ENCODE data around the gene COL9A2. TPM values are rescaled to one million over a fixed set of nuclear protein-coding genes. Genes with fewer than 3 reads are reported as not detected.

The COL9A2 gene
- total and polyA plus RNA-seq, 2 donors (not counting 1 experiment from before 2014, with no cell fraction given) = 14.8 to 30.6 TPM

DNA sequence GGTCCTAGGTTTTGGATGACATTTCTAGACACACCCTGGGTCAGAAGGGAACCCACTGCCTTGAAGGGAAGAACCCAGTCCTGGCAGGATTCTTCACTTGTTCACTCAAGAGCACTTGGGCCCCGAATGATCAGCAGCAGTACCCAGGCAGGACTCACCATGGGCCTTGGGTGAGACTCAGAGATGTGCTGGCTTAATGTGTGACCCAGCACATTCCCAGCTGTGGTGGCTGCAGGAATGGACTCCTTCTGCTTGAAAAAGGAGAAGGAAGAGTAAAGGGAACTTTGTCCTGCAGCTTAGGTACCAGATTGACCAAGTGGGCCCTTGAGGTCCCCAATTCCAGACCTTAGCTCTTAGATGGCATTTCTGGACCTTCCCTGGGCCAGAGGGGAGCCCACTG is 44.1 kb upstream of the COL9A2 start:
- H2AFZ ChIP-seq (ENCODE audit: insufficient read depth, low read depth, low read length, poor library complexity, severe bottlenecking) = no peak overlapping the region
- H3K27ac ChIP-seq (ENCODE audit: low read length in 2 of 2) = no peak overlapping the region
- Mint-ChIP-seq H3K27me3 (no peaks in the 10 kb centered on the region), H3K4me1 (peaks cover 18% of the 10 kb centered on the region), H3K9me3 (ENCODE audit: insufficient read depth) (peaks cover 4% of the 10 kb centered on the region), H3K4me3 (no peak overlapping the region), H3K27ac (no peak overlapping the region)
- peaks cover 12 to 13% of the 10 kb centered on the region in 2 donors for H3K4me1 ChIP-seq (ENCODE audit: control insufficient read depth in 2 of 2, insufficient read depth in 2 of 2, low read length in 2 of 2)
- ChIA-PET CTCF (interaction anchor here (0.9 to 1.5 kb wide), 2 partner anchors 9 to 27 kb away, joined by 3 to 5 read pairs; no protein-coding TSS in a partner anchor), POLR2A (no interaction called here)
- no peak overlapping the region for H3K4me2 ChIP-seq (replicated peaks; ENCODE audit: low read depth, low read length, poor library complexity, severe bottlenecking)
- no peak for ATAC-seq (ENCODE audit: low read depth)
- DNase-seq = no peak
- H3K27me3 ChIP-seq (replicated peaks in 1 of 4; ENCODE audit: control extremely low read depth in 1 of 4, control insufficient read depth in 3 of 4, insufficient read depth in 4 of 4, low read length in 3 of 4) = no peaks in the 10 kb centered on the region
- no peak overlapping the region for H3K4me3 ChIP-seq (ENCODE audit: control extremely low read depth in 1 of 5, extremely low read depth in 1 of 5, insufficient read depth in 1 of 5, low read depth in 2 of 5, low read length in 4 of 5)
- H4K20me1 ChIP-seq (ENCODE audit: control insufficient read depth, insufficient read depth, low read length, poor library complexity, severe bottlenecking) = no peaks in the 10 kb centered on the region
- no peak for TF ChIP-seq EZH2 (IDR thresholded peaks at IDR 0.05; ENCODE audit: borderline replicate concordance, insufficient read depth, low read depth, low read length, poor library complexity, severe bottlenecking)
- TF ChIP-seq, protein P1, sequence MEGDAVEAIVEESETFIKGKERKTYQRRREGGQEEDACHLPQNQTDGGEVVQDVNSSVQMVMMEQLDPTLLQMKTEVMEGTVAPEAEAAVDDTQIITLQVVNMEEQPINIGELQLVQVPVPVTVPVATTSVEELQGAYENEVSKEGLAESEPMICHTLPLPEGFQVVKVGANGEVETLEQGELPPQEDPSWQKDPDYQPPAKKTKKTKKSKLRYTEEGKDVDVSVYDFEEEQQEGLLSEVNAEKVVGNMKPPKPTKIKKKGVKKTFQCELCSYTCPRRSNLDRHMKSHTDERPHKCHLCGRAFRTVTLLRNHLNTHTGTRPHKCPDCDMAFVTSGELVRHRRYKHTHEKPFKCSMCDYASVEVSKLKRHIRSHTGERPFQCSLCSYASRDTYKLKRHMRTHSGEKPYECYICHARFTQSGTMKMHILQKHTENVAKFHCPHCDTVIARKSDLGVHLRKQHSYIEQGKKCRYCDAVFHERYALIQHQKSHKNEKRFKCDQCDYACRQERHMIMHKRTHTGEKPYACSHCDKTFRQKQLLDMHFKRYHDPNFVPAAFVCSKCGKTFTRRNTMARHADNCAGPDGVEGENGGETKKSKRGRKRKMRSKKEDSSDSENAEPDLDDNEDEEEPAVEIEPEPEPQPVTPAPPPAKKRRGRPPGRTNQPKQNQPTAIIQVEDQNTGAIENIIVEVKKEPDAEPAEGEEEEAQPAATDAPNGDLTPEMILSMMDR (IDR thresholded peaks at IDR 0.05) = no peak
- peaks cover 0 to 6% (median 4%) of the 10 kb centered on the region in 3 donors for H3K9me3 ChIP-seq (ENCODE audit: control extremely low read depth in 1 of 3, control insufficient read depth in 2 of 3, insufficient read depth in 1 of 3, low read length in 2 of 3)
- H3K79me2 ChIP-seq (ENCODE audit: control insufficient read depth, insufficient read depth, low read length) = peaks cover 57% of the 10 kb centered on the region
- intact Hi-C loops (cut with micrococcal nuclease) = no loop called here
- WGBS (ENCODE audit: insufficient coverage) = 91% methylated on average over 1 of the region's 1 CpG
- no peak overlapping the region for H3K9ac ChIP-seq (ENCODE audit: low read length)
- H3K36me3 ChIP-seq (replicated peaks in 1 of 2; ENCODE audit: control extremely low read depth in 1 of 2, control insufficient read depth in 1 of 2, extremely low read depth in 1 of 2, insufficient read depth in 2 of 2, low read length in 1 of 2) = no peaks in the 10 kb centered on the region

DNA sequence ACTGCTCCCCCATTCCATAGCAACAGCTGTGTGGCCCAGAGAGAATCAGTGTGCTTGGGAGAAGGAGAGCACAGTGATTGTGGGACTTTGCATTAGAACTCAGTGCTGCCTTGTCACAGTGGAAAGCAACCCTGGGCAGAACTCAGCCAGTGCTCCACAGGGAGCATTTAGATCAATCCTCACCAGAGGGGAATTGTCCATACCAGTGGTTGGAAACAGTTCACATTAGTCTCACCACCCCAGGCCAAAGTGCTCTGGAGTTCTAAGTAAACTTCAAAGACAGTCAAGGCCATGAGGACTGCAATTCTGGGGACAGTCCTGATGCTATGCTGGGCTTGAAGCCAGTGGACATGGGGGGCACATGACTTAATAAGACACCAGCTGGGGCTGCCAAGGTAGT is 43.5 kb upstream of the COL9A2 start:
- H3K9ac ChIP-seq (ENCODE audit: low read length) = no peak overlapping the region
- no peaks in the 10 kb centered on the region for H4K20me1 ChIP-seq (ENCODE audit: control insufficient read depth, insufficient read depth, low read length, poor library complexity, severe bottlenecking)
- Mint-ChIP-seq H3K9me3 (ENCODE audit: insufficient read depth) (peaks cover 4% of the 10 kb centered on the region), H3K27me3 (no peaks in the 10 kb centered on the region), H3K4me1 (peaks cover 22% of the 10 kb centered on the region), H3K27ac (peak overlapping the region; percentile 20), H3K4me3 (no peak overlapping the region)
- intact Hi-C loops (cut with micrococcal nuclease) = no loop called here
- ChIA-PET CTCF (no interaction called here), POLR2A (no interaction called here)
- ATAC-seq (ENCODE audit: low read depth) (no peak), DNase-seq (no peak)
- peaks cover 57% of the 10 kb centered on the region for H3K79me2 ChIP-seq (ENCODE audit: control insufficient read depth, insufficient read depth, low read length)
- H3K27ac ChIP-seq (ENCODE audit: low read length in 2 of 2) = no peak overlapping the region
- peaks cover 12 to 13% of the 10 kb centered on the region in 2 donors for H3K4me1 ChIP-seq (ENCODE audit: control insufficient read depth in 2 of 2, insufficient read depth in 2 of 2, low read length in 2 of 2)
- no peaks in the 10 kb centered on the region for H3K27me3 ChIP-seq (replicated peaks in 1 of 4; ENCODE audit: control extremely low read depth in 1 of 4, control insufficient read depth in 3 of 4, insufficient read depth in 4 of 4, low read length in 3 of 4)
- no peak overlapping the region for H2AFZ ChIP-seq (ENCODE audit: insufficient read depth, low read depth, low read length, poor library complexity, severe bottlenecking)
- H3K4me3 ChIP-seq (ENCODE audit: control extremely low read depth in 1 of 5, extremely low read depth in 1 of 5, insufficient read depth in 1 of 5, low read depth in 2 of 5, low read length in 4 of 5) = no peak overlapping the region
- H3K4me2 ChIP-seq (replicated peaks; ENCODE audit: low read depth, low read length, poor library complexity, severe bottlenecking) = no peak overlapping the region
- TF ChIP-seq EZH2 (IDR thresholded peaks at IDR 0.05; ENCODE audit: borderline replicate concordance, insufficient read depth, low read depth, low read length, poor library complexity, severe bottlenecking) = no peak
- TF ChIP-seq, protein P1 (IDR thresholded peaks at IDR 0.05) = no peak
- peaks cover 0 to 6% (median 4%) of the 10 kb centered on the region in 3 donors for H3K9me3 ChIP-seq (ENCODE audit: control extremely low read depth in 1 of 3, control insufficient read depth in 2 of 3, insufficient read depth in 1 of 3, low read length in 2 of 3)
- no peaks in the 10 kb centered on the region for H3K36me3 ChIP-seq (replicated peaks in 1 of 2; ENCODE audit: control extremely low read depth in 1 of 2, control insufficient read depth in 1 of 2, extremely low read depth in 1 of 2, insufficient read depth in 2 of 2, low read length in 1 of 2)
